IMR-90 (cell line): ENCODE results near the gene MARK4. TPM values are rescaled to one million over a fixed set of nuclear protein-coding genes. Genes with fewer than 3 reads are reported as not detected.

Experiments used
- ATAC-seq: fragments of 200-7000 bp; cut with Tn5 transposase; 2 replicates; pipeline ENCODE4 v1.9.1; 2020; ENCODE audit warnings: low read depth, mild to moderate bottlenecking, moderate library complexity
- BruUV-seq: library from RNA; stranded (reverse); fragments of 400-500 nt; replicated peaks from 2 replicates; lab custom pipeline; 2021; lab: Mats Ljungman, UMichigan
- CTCF ChIA-PET: fragments of 300-600 bp; formaldehyde crosslinking; extraction: SDS; loops from one replicate; lab custom pipeline; 2021; ENCODE audit warnings: antibody characterized with exemption; lab: Yijun Ruan, JAX
- POLR2A ChIA-PET: fragments of 300-600 bp; sonication (Branson Sonifier 250); formaldehyde crosslinking; loops from one replicate; lab custom pipeline; 2022; ENCODE audit warnings: antibody characterized with exemption; ENCODE audit not compliant: unreplicated experiment; lab: Charles Lee
- DNase-seq: peaks from one replicate; pipeline ENCODE4 v3.0.0; 2013
- H2AFZ ChIP-seq: replicated peaks from 2 replicates; pipeline ENCODE3; 2013; ENCODE audit warnings: low read length, mild to moderate bottlenecking; ENCODE audit not compliant: poor library complexity
- H2AK5ac ChIP-seq: 2 replicates; pipeline ENCODE4 v1.6.1; 2013; ENCODE audit warnings: low read depth, low read length, inconsistent platforms
- H2AK9ac ChIP-seq: replicated peaks from 2 replicates; pipeline ENCODE3; 2013; ENCODE audit warnings: mild to moderate bottlenecking, low read depth, low read length, moderate library complexity; ENCODE audit not compliant: poor library complexity
- H2BK120ac ChIP-seq: 2 replicates; pipeline ENCODE4 v1.6.1; 2013; ENCODE audit warnings: low read depth, low read length, inconsistent platforms
- H2BK15ac ChIP-seq: 3 replicates; pipeline ENCODE4 v1.6.1; 2013; ENCODE audit warnings: low read depth, low read length, inconsistent platforms
- H2BK20ac ChIP-seq: 2 replicates; pipeline ENCODE4 v1.6.1; 2013; ENCODE audit warnings: low read depth, mild to moderate bottlenecking, inconsistent platforms, low read length, moderate library complexity
- H2BK5ac ChIP-seq: 2 replicates; pipeline ENCODE4 v1.6.1; 2013; ENCODE audit warnings: mild to moderate bottlenecking, low read depth, low read length, inconsistent platforms; ENCODE audit not compliant: poor library complexity, severe bottlenecking
- H3K14ac ChIP-seq: replicated peaks from 2 replicates; pipeline ENCODE4 v1.6.1; 2013; ENCODE audit warnings: low read depth, low read length, inconsistent platforms
- H3K18ac ChIP-seq: 2 replicates; pipeline ENCODE4 v1.6.1; 2013; ENCODE audit warnings: low read depth, low read length, control low read depth
- H3K23ac ChIP-seq: 2 replicates; pipeline ENCODE4 v1.6.1; 2013; ENCODE audit warnings: low read depth, low read length, inconsistent platforms
- H3K27ac ChIP-seq: 2 replicates; pipeline ENCODE4 v1.5.1; 2013; ENCODE audit warnings: mild to moderate bottlenecking, control low read depth, low read length; ENCODE audit not compliant: insufficient read depth
- H3K27me3 ChIP-seq: 2 replicates; pipeline ENCODE4 v1.6.1; 2013; ENCODE audit warnings: low read length; ENCODE audit not compliant: control insufficient read depth, insufficient read depth
- H3K36me3 ChIP-seq: 2 replicates; pipeline ENCODE4 v1.6.1; 2013; ENCODE audit warnings: low read length, mixed read lengths; ENCODE audit not compliant: control insufficient read depth, insufficient read depth
- H3K4ac ChIP-seq: 2 replicates; pipeline ENCODE4 v1.6.1; 2013; ENCODE audit warnings: low read depth, low read length, inconsistent platforms
- H3K4me1 ChIP-seq: 2 replicates; pipeline ENCODE4 v1.6.1; 2013; ENCODE audit warnings: low read length, mixed read lengths; ENCODE audit not compliant: control insufficient read depth, insufficient read depth
- H3K4me2 ChIP-seq: 2 replicates; pipeline ENCODE4 v1.6.1; 2013; ENCODE audit warnings: low read depth, mild to moderate bottlenecking, control low read depth, low read length, moderate library complexity
- H3K4me3 ChIP-seq: 2 replicates; pipeline ENCODE4 v1.5.1; 2013; ENCODE audit warnings: low read depth, mild to moderate bottlenecking, control low read depth, low read length, moderate library complexity; ENCODE audit not compliant: insufficient read depth
- H3K56ac ChIP-seq: 2 replicates; pipeline ENCODE4 v1.6.1; 2013; ENCODE audit warnings: low read length, inconsistent platforms; ENCODE audit not compliant: insufficient read depth; ENCODE audit errors: extremely low read depth
- H3K79me1 ChIP-seq, 2 experiments: 2 replicates each; pipeline ENCODE4 v1.6.1; 2013; ENCODE audit warnings: low read length in 2 of 2, inconsistent platforms in 1 of 2, low read depth in 1 of 2
- H3K9ac ChIP-seq: 2 replicates; pipeline ENCODE4 v1.6.1; 2013; ENCODE audit warnings: low read depth, low read length, control low read depth
- H3K9me1 ChIP-seq: 2 replicates; pipeline ENCODE4 v1.6.1; 2013; ENCODE audit warnings: low read length, inconsistent platforms; ENCODE audit not compliant: insufficient read depth
- H3K9me3 ChIP-seq: 2 replicates; pipeline ENCODE4 v1.6.1; 2013; ENCODE audit warnings: low read length; ENCODE audit not compliant: control insufficient read depth, insufficient read depth
- H4K20me1 ChIP-seq: 2 replicates; pipeline ENCODE4 v1.6.1; 2013; ENCODE audit warnings: low read length, inconsistent platforms; ENCODE audit not compliant: insufficient read depth
- H4K5ac ChIP-seq: 2 replicates; pipeline ENCODE4 v1.6.1; 2013; ENCODE audit warnings: mild to moderate bottlenecking, low read depth, low read length, control low read depth
- H4K8ac ChIP-seq, 2 experiments: 2 replicates each; pipeline ENCODE4 v1.6.1; 2013; ENCODE audit warnings: low read depth in 2 of 2, low read length in 2 of 2, control low read depth in 1 of 2, inconsistent platforms in 1 of 2
- H4K91ac ChIP-seq: 2 replicates; pipeline ENCODE4 v1.6.1; 2013; ENCODE audit warnings: low read depth, low read length, inconsistent platforms; ENCODE audit not compliant: insufficient read depth
- BHLHE40 ChIP-seq: fragments of 150-350 bp; IDR thresholded peaks from 2 replicates; pipeline ENCODE4 v1.6.1; 2016; ENCODE audit warnings: mild to moderate bottlenecking, low read depth, low read length
- CHD1 ChIP-seq: IDR thresholded peaks from 2 replicates; pipeline ENCODE4 v1.6.1; 2012; ENCODE audit warnings: low read depth, low read length, improper control_type of control experiment
- FOS ChIP-seq: fragments of 150-350 bp; IDR thresholded peaks from 2 replicates; pipeline ENCODE4 v1.6.1; 2016; ENCODE audit warnings: low read depth, low read length
- MAFK ChIP-seq: IDR thresholded peaks from 2 replicates; pipeline ENCODE4 v1.6.1; 2012; ENCODE audit warnings: low read depth, low read length, improper control_type of control experiment
- MAZ ChIP-seq: IDR thresholded peaks from 2 replicates; pipeline ENCODE4 v1.6.1; 2012; ENCODE audit warnings: low read depth, mild to moderate bottlenecking, low read length, improper control_type of control experiment, moderate library complexity, borderline replicate concordance
- MXI1 ChIP-seq: IDR thresholded peaks from 2 replicates; pipeline ENCODE4 v1.6.1; 2012; ENCODE audit warnings: low read depth, mild to moderate bottlenecking, low read length, moderate library complexity, borderline replicate concordance
- RCOR1 ChIP-seq: IDR thresholded peaks from 2 replicates; pipeline ENCODE4 v1.6.1; 2012; ENCODE audit warnings: mild to moderate bottlenecking, low read length, improper control_type of control experiment; ENCODE audit not compliant: insufficient replicate concordance
- RFX5 ChIP-seq: IDR thresholded peaks from 2 replicates; pipeline ENCODE4 v1.8.0; 2012; ENCODE audit warnings: low read depth, mild to moderate bottlenecking, low read length, moderate library complexity
- SMC3 ChIP-seq: fragments of 150-350 bp; IDR thresholded peaks from 2 replicates; pipeline ENCODE4 v1.6.1; 2016; ENCODE audit warnings: low read depth, mild to moderate bottlenecking, antibody characterized with exemption, low read length, moderate library complexity
- WGBS, 2 experiments: methylation state at CpG; one replicate each; pipeline versions ENCODE4 v1.1.5 to v1.1.7; 2013; ENCODE audit warnings: missing lambda C conversion rate in 2 of 2; ENCODE audit not compliant: insufficient read length in 1 of 2; ENCODE audit errors: extremely low coverage in 2 of 2; 5-methylcytosine and 5-hydroxymethylcytosine counted together
- dilution Hi-C: fragments of 300-500 bp; cut with HindIII; formaldehyde crosslinking; loops from one replicate; pipeline ENCODE4 v1.14.3; 2018; ENCODE audit warnings: low sequenced_read_pairs; ENCODE audit not compliant: unreplicated experiment
- in situ Hi-C: fragments of 300-500 bp; cut with MboI; formaldehyde crosslinking; loops from 3 replicates; pipeline ENCODE4 v1.14.3; 2019; ENCODE audit warnings: low sequenced_read_pairs, inconsistent platforms, mixed read lengths
- intact Hi-C: fragments of 100-400 bp; cut with micrococcal nuclease; formaldehyde crosslinking; loops from 2 replicates; pipeline ENCODE4 v1.10.0; 2022
- polyA plus RNA-seq, 3 experiments: library from polyadenylated mRNA; depleted of rRNA; stranded (reverse); fragments of >200 nt; gene quantifications; 2 replicates each; pipeline ENCODE4 v1.2.3, GENCODE V29; 2012; ENCODE audit warnings: low replicate concordance in 1 of 3
- total RNA-seq: library from RNA; depleted of rRNA; stranded (reverse); fragments of >200 nt; gene quantifications from 2 replicates; pipeline ENCODE4 v1.2.3, GENCODE V29; 2012
- TF ChIP-seq, protein P1 (sequence below): fragments of 150-350 bp; IDR thresholded peaks from 2 replicates; pipeline ENCODE4 v1.6.1; 2017; ENCODE audit warnings: mild to moderate bottlenecking, antibody characterized with exemption, low read length, low read depth
- TF ChIP-seq, protein P2 (sequence below): fragments of 150-350 bp; IDR thresholded peaks from 2 replicates; pipeline ENCODE4 v1.6.1; 2016; ENCODE audit warnings: low read depth, mild to moderate bottlenecking, low read length, moderate library complexity, borderline replicate concordance
- TF ChIP-seq, protein P3 (sequence below): conservative IDR thresholded peaks from 2 replicates; pipeline ENCODE4 v1.5.1; 2012; ENCODE audit warnings: mild to moderate bottlenecking, low read depth, low read length, improper control_type of control experiment

Gene MARK4
- total and polyA plus RNA-seq, 2 of the 4 experiments (the other 2 are of a cell fraction) = 11.3 to 20.7 TPM

DNA sequence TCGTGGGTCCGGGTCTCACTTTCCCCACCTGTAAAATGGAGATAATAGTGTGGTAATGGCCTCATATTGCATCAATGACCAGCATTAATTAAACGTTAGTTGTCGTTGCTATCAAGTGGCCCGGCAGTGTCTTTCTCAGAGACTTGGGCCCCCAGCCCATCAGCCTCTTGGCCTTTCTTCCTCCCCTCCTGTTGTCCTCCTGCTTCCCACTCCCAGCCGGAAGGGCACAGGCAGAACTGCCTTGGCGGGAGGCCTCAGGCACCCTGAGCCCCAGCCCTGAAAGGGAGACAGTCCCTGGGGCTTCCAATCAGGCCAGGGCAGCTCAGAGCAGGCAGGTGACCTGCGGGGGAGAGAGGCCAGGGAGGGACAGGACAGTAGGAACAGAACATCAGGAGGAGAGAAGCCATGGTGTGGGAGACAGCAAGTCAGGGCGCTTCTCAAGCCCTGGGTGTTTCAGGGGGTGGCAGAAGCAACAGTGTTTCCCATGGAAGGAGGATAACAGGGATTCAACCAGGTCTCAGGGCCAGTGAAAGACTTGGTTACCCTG, 4.6 kb downstream of the MARK4 start:
- Histone ChIP-seq H3K4me3 (no peak overlapping the region), H2AFZ (no peak overlapping the region), H3K9me1 (peaks cover 6% of the 10 kb centered on the region; the same call in 1 of the 2 replicates), H3K79me1 (peaks cover 26 to 73% of the 10 kb centered on the region in 2 experiments), H2AK5ac (no peak overlapping the region), H3K4ac (no peak overlapping the region), H3K4me2 (no peak overlapping the region), H3K27me3 (no peaks in the 10 kb centered on the region), H4K8ac (no peak overlapping the region), H4K91ac (no peak overlapping the region), H3K27ac (no peak overlapping the region), H2BK15ac (no peak overlapping the region), H3K36me3 (peaks cover 15% of the 10 kb centered on the region), H3K9me3 (no peaks in the 10 kb centered on the region), H4K5ac (no peak overlapping the region), H4K20me1 (peaks cover 52% of the 10 kb centered on the region), H3K9ac (no peak overlapping the region), H3K4me1 (peaks cover 17% of the 10 kb centered on the region), H2BK5ac (no peak overlapping the region), H3K56ac (no peak overlapping the region), H3K18ac (no peak overlapping the region), H2AK9ac (no peak overlapping the region), H2BK120ac (no peak overlapping the region), H3K14ac (no peak overlapping the region), H2BK20ac (no peak overlapping the region), H3K23ac (no peak overlapping the region)
- in situ Hi-C loops (no loop called here), intact Hi-C loops (no loop called here), dilution Hi-C loops (no loop called here)
- BruUV-seq = no TSS peak
- DNase-seq (no peak), ATAC-seq (no peak)
- ChIA-PET POLR2A (no interaction called here), CTCF (no interaction called here)
- no CpG with 5 or more reads among the region's 9 CpGs for WGBS, 2 experiments
- TF ChIP-seq MAFK (no peak), SMC3 (no peak), BHLHE40 (no peak), FOS (no peak), MXI1 (no peak), MAZ (no peak), RCOR1 (no peak), CHD1 (no peak), RFX5 (no peak)
- TF ChIP-seq, protein P1, sequence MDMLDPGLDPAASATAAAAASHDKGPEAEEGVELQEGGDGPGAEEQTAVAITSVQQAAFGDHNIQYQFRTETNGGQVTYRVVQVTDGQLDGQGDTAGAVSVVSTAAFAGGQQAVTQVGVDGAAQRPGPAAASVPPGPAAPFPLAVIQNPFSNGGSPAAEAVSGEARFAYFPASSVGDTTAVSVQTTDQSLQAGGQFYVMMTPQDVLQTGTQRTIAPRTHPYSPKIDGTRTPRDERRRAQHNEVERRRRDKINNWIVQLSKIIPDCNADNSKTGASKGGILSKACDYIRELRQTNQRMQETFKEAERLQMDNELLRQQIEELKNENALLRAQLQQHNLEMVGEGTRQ = no peak
- TF ChIP-seq, protein P2, sequence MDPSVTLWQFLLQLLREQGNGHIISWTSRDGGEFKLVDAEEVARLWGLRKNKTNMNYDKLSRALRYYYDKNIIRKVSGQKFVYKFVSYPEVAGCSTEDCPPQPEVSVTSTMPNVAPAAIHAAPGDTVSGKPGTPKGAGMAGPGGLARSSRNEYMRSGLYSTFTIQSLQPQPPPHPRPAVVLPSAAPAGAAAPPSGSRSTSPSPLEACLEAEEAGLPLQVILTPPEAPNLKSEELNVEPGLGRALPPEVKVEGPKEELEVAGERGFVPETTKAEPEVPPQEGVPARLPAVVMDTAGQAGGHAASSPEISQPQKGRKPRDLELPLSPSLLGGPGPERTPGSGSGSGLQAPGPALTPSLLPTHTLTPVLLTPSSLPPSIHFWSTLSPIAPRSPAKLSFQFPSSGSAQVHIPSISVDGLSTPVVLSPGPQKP = no peak
- TF ChIP-seq, protein P3, sequence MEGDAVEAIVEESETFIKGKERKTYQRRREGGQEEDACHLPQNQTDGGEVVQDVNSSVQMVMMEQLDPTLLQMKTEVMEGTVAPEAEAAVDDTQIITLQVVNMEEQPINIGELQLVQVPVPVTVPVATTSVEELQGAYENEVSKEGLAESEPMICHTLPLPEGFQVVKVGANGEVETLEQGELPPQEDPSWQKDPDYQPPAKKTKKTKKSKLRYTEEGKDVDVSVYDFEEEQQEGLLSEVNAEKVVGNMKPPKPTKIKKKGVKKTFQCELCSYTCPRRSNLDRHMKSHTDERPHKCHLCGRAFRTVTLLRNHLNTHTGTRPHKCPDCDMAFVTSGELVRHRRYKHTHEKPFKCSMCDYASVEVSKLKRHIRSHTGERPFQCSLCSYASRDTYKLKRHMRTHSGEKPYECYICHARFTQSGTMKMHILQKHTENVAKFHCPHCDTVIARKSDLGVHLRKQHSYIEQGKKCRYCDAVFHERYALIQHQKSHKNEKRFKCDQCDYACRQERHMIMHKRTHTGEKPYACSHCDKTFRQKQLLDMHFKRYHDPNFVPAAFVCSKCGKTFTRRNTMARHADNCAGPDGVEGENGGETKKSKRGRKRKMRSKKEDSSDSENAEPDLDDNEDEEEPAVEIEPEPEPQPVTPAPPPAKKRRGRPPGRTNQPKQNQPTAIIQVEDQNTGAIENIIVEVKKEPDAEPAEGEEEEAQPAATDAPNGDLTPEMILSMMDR = no peak
